MM.1S (cell line): ENCODE results near the gene PRM3.

Experiments
- DNase-seq: peaks from one replicate; pipeline ENCODE4 v3.0.0-alpha.2; 2015
- H2AFZ ChIP-seq: fragments of 300-600 bp; sonication (generic); 2 replicates; pipeline ENCODE4 v1.6.0; 2016; ENCODE audit warnings: antibody characterized with exemption, low read length
- H3F3A ChIP-seq: fragments of 300-600 bp; sonication (generic); 2 replicates; pipeline ENCODE4 v1.6.1; 2016; ENCODE audit warnings: mild to moderate bottlenecking, antibody characterized with exemption, low read length, moderate library complexity, mixed read lengths; ENCODE audit not compliant: insufficient read depth
- H3K27ac ChIP-seq: fragments of 300-600 bp; sonication (generic); 2 replicates; pipeline ENCODE4 v1.5.1; 2016; ENCODE audit warnings: mild to moderate bottlenecking, low read length
- H3K27me3 ChIP-seq: fragments of 300-600 bp; sonication (generic); replicated peaks from 2 replicates; pipeline ENCODE4 v1.6.0; 2016; ENCODE audit warnings: low read length; ENCODE audit not compliant: insufficient read depth
- H3K36me3 ChIP-seq: fragments of 300-600 bp; sonication (generic); replicated peaks from 2 replicates; pipeline ENCODE4 v1.6.1; 2016; ENCODE audit warnings: mild to moderate bottlenecking, low read length, mixed read lengths; ENCODE audit not compliant: insufficient read depth
- H3K4me1 ChIP-seq: fragments of 300-600 bp; sonication (generic); 2 replicates; pipeline ENCODE4 v1.6.1; 2016; ENCODE audit warnings: low read length, mixed read lengths
- H3K4me2 ChIP-seq: fragments of 300-600 bp; sonication (generic); 2 replicates; pipeline ENCODE4 v1.6.0; 2016; ENCODE audit warnings: low read depth, low read length
- H3K4me3 ChIP-seq: fragments of 300-600 bp; sonication (generic); 2 replicates; pipeline ENCODE4 v1.5.1; 2016; ENCODE audit warnings: low read length, mixed read lengths
- H3K79me2 ChIP-seq: fragments of 300-600 bp; sonication (generic); 2 replicates; pipeline ENCODE4 v1.6.1; 2016; ENCODE audit warnings: mixed run types, low read length, mixed read lengths
- H3K9ac ChIP-seq: fragments of 300-600 bp; sonication (generic); 2 replicates; pipeline ENCODE4 v1.6.1; 2016; ENCODE audit warnings: low read length, mixed read lengths
- H3K9me2 ChIP-seq: fragments of 300-600 bp; sonication (generic); replicated peaks from 2 replicates; pipeline ENCODE4 v1.6.1; 2016; ENCODE audit warnings: mild to moderate bottlenecking, low read length, mixed read lengths; ENCODE audit not compliant: insufficient read depth
- H3K9me3 ChIP-seq: fragments of 300-600 bp; sonication (generic); replicated peaks from 2 replicates; pipeline ENCODE4 v1.6.1; 2016; ENCODE audit warnings: mild to moderate bottlenecking, low read length, mixed read lengths; ENCODE audit not compliant: insufficient read depth
- H4K20me1 ChIP-seq: fragments of 300-600 bp; sonication (generic); 2 replicates; pipeline ENCODE4 v1.6.1; 2016; ENCODE audit warnings: mild to moderate bottlenecking, low read length, moderate library complexity, mixed read lengths; ENCODE audit not compliant: insufficient read depth
- EZH2 ChIP-seq: fragments of 300-600 bp; sonication (generic); optimal IDR thresholded peaks from 2 replicates; pipeline ENCODE3; 2017; ENCODE audit warnings: low read depth, mild to moderate bottlenecking, antibody characterized with exemption, low read length, mixed read lengths
- EZH2phosphoT487 ChIP-seq: fragments of 300-600 bp; sonication (generic); IDR thresholded peaks from 2 replicates; pipeline ENCODE4 v1.6.1; 2018; ENCODE audit warnings: antibody characterized with exemption, low read length
- TF ChIP-seq, protein P1 (sequence below): fragments of 300-600 bp; sonication (generic); IDR thresholded peaks from 2 replicates; pipeline ENCODE4 v1.5.1; 2016; ENCODE audit warnings: antibody characterized with exemption, low read length, mixed read lengths

Gene PRM3

GRCh38 chr16:11250786-11251524, 22.5 kb downstream of the PRM3 start:
- Histone ChIP-seq H3K27ac (no peak overlapping the region), H3K9me2 (no peaks in the 10 kb centered on the region), H3K4me1 (peaks cover 9% of the 10 kb centered on the region), H3K4me2 (no peak overlapping the region), H3F3A (no peaks in the 10 kb centered on the region), H3K4me3 (no peak overlapping the region), H4K20me1 (no peaks in the 10 kb centered on the region), H3K79me2 (peaks cover 4% of the 10 kb centered on the region), H3K36me3 (no peaks in the 10 kb centered on the region), H3K9ac (no peak overlapping the region), H3K9me3 (no peaks in the 10 kb centered on the region), H2AFZ (no peak overlapping the region), H3K27me3 (no peaks in the 10 kb centered on the region)
- TF ChIP-seq EZH2phosphoT487 (no peak), EZH2 (no peak)
- TF ChIP-seq, protein P1, sequence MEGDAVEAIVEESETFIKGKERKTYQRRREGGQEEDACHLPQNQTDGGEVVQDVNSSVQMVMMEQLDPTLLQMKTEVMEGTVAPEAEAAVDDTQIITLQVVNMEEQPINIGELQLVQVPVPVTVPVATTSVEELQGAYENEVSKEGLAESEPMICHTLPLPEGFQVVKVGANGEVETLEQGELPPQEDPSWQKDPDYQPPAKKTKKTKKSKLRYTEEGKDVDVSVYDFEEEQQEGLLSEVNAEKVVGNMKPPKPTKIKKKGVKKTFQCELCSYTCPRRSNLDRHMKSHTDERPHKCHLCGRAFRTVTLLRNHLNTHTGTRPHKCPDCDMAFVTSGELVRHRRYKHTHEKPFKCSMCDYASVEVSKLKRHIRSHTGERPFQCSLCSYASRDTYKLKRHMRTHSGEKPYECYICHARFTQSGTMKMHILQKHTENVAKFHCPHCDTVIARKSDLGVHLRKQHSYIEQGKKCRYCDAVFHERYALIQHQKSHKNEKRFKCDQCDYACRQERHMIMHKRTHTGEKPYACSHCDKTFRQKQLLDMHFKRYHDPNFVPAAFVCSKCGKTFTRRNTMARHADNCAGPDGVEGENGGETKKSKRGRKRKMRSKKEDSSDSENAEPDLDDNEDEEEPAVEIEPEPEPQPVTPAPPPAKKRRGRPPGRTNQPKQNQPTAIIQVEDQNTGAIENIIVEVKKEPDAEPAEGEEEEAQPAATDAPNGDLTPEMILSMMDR, result no peak
- no peak for DNase-seq

DNA sequence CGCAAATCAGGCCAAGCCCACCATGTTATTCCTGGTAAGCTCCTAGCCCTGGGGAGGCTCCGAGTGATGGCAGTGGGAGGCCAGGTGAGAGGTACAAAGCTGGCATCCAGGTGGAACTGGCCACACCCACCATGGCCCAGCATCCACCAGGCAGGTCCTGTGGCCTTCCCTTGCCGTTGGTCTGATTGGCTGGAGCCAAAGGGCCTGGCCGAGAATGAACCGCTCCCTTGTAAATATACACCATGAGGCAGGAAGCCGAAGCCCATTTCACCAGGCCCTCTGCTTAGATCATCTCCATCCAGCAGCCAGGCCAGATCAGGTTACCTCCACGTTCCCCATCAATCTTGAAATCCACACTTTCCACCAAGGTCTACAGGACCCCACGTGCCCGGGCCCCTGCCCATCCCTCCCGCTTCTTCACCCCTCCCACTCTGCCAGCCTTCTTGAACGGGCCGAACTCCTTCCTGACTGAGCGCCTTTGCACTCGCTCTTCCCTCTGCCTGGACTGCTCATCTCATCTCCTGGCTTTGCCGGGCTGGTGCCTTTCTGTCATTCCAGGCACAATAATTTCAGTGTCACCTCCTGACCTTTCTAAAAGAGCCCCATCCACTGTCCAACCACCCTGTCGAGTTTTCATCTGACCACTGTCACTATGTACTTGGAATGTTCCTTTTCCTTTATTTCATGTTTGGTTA, 23.2 kb downstream of the PRM3 start:
- Histone ChIP-seq H3K4me2 (no peak overlapping the region), H3K4me3 (no peak overlapping the region), H3K4me1 (peaks cover 16% of the 10 kb centered on the region), H3K9me3 (no peaks in the 10 kb centered on the region), H3F3A (no peaks in the 10 kb centered on the region), H3K79me2 (peaks cover 4% of the 10 kb centered on the region), H3K27me3 (no peaks in the 10 kb centered on the region), H3K9ac (no peak overlapping the region), H4K20me1 (no peaks in the 10 kb centered on the region), H3K9me2 (no peaks in the 10 kb centered on the region), H2AFZ (no peak overlapping the region), H3K27ac (no peak overlapping the region), H3K36me3 (no peaks in the 10 kb centered on the region)
- no peak for DNase-seq
- TF ChIP-seq EZH2phosphoT487 (no peak), EZH2 (no peak)
- TF ChIP-seq, protein P1, result no peak

- H3K36me3 ChIP-seq, result no peaks in the 10 kb centered on the region
- no peaks in the 10 kb centered on the region for H4K20me1 ChIP-seq
- peaks cover 17% of the 10 kb centered on the region for H3K4me1 ChIP-seq
- H3K9me3 ChIP-seq, result no peaks in the 10 kb centered on the region
- no peaks in the 10 kb centered on the region for H3F3A ChIP-seq
- H3K9ac ChIP-seq, result no peak overlapping the region
- no peak overlapping the region for H3K27ac ChIP-seq
- no peaks in the 10 kb centered on the region for H3K9me2 ChIP-seq
- no peaks in the 10 kb centered on the region for H3K27me3 ChIP-seq
- no peak overlapping the region for H3K4me3 ChIP-seq
- no peak for DNase-seq
- no peak overlapping the region for H3K4me2 ChIP-seq
- peaks cover under 1% of the 10 kb centered on the region for H3K79me2 ChIP-seq
- no peak overlapping the region for H2AFZ ChIP-seq
- TF ChIP-seq, protein P1, result no peak
- TF ChIP-seq EZH2phosphoT487, result no peak
- no peak for TF ChIP-seq EZH2
Measured at GRCh38 chr16:11249233-11250061, 24.0 kb downstream of the PRM3 start.
